GM12801 (cell line): ENCODE data around the gene HNRNPM.

Source experiments
- TF ChIP-seq, protein P1 (sequence below): IDR thresholded peaks from one replicate; pipeline ENCODE4 v1.5.1; 2011; ENCODE audit warnings: control low read depth; ENCODE audit not compliant: insufficient read length; ENCODE audit errors: extremely low read depth

HNRNPM gene

DNA sequence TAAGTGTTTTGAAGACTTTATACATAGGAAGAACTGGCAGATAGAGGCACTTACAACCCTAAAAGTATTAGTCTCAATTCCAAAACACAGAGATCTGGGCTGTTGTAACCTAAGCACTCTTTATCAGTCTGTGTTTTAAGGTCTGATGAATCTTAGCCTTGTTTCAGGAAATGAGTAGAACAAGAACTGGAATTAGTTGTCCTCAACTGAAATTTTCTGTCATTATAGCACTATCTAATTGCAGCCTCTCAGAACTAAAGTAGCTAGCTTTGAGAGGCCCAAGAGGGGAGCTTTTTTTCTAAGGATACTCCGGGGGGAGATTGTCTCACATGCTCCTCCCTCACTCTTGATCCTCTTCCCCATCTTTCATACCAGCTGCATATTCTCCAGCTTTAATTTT lies 13.1 kb downstream of the HNRNPM start:
- TF ChIP-seq, protein P1, sequence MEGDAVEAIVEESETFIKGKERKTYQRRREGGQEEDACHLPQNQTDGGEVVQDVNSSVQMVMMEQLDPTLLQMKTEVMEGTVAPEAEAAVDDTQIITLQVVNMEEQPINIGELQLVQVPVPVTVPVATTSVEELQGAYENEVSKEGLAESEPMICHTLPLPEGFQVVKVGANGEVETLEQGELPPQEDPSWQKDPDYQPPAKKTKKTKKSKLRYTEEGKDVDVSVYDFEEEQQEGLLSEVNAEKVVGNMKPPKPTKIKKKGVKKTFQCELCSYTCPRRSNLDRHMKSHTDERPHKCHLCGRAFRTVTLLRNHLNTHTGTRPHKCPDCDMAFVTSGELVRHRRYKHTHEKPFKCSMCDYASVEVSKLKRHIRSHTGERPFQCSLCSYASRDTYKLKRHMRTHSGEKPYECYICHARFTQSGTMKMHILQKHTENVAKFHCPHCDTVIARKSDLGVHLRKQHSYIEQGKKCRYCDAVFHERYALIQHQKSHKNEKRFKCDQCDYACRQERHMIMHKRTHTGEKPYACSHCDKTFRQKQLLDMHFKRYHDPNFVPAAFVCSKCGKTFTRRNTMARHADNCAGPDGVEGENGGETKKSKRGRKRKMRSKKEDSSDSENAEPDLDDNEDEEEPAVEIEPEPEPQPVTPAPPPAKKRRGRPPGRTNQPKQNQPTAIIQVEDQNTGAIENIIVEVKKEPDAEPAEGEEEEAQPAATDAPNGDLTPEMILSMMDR: no peak

DNA sequence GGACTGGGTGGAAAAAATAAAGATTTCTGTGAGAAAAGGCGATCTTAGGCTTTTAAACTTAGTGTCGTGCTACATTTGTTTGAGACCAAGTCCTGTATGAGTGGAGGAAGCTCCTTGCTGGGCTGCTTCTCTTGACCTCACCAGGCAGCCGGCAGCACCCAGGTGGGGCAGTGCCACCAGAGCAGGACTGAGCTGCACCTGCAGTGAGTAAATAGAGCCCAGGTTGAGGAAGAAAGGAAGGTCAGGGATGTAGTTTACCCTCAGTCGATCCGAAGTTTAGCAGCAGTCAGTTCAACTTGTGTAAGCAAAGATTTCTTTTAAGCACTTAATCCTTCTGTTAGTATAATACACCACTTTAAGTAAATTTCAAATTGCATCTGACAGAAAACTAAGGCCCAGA lies 13.6 kb downstream of the HNRNPM start:
- TF ChIP-seq, protein P1: no peak

DNA sequence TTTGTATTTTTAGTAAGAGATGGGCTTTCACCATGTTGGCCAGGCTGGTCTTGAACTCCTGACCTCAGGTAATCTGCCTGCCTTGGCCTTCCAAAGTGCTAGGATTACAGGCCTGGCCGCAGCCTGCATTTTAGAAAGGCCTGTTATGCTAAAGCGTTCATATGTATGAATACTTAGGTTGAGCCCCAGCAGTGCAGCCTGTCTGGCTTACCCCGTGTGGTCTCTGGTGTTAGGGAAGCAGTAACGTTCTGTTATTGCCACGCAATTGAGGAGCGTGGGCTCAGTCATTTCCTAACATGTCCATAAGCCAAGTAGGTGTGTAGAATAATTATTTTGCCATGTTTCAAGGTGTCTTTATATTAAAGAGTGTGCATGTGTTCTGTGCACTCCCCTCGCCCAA lies 14.3 kb downstream of the HNRNPM start:
- TF ChIP-seq, protein P1: no peak

DNA sequence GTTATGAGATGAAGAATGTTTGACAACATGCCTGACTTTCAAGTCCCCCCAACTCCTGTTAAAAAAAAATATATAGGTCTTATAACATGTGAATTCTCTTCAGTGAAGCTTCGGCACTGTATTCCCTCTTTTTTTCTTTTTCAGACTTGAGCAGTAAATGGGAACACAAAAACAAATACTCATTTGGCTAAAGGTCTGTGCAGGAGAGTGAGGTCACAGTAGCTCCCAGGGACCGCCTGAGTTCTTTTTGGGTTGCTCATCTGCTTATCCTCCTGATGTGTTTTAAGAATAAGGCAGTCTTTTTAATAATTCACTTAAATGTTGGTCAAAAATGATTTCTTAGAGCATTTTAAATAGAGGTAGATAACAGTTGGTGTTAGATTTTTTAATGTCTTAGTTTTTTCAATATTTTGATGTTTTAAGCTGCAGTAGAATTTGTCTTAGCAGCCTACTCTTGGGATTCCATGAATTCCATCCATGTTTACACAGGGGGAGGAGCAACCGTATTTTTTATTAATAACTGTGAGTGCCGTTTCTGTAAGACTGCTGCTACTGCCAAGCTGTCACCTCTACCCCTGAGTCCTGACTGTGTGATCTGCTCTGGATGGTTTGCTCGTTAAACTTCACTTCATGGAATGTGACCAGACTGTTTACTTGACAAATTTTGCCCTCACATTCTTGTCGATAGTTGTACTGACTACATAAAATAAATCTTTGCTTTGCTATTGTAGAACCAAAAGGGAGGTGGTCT lies 14.9 kb downstream of the HNRNPM start:
- TF ChIP-seq, protein P1: no peak

DNA sequence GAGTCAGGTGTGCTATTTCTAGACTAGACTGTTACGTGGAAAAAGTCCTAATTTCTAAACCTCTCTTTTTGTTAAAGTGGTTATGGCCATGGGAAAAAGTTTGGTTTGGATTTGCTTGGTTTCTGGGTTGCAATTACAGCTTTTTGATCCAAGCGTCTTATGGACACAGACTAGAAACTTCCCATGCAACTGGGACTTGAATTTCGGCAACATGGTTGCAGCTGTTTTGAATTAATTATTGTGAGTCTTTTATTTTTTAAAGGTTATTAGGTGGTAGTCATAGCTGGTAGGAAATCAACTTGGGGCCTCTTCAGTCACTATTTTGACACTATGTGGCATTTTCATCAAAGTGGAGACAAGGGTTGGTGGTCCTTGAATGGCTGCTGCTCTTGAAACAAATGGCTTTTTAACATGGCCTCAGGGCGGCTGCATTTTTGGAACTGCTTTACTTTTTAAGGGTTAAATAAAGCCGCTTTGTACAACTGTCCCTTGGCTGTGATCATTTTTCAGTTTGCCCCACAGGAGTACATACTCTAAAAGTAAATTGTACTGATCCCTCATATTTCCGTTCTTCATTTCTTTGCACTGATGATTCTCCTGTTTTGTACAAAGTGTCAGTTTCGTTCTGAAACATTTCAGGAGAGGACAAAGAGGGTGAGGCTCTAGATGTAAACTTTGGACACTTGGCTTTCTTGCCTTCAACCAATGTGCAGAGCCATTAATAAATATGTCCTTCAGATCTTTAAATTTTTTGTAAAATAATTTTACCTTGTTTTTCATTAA lies 15.9 kb downstream of the HNRNPM start:
- TF ChIP-seq, protein P1: no peak

DNA sequence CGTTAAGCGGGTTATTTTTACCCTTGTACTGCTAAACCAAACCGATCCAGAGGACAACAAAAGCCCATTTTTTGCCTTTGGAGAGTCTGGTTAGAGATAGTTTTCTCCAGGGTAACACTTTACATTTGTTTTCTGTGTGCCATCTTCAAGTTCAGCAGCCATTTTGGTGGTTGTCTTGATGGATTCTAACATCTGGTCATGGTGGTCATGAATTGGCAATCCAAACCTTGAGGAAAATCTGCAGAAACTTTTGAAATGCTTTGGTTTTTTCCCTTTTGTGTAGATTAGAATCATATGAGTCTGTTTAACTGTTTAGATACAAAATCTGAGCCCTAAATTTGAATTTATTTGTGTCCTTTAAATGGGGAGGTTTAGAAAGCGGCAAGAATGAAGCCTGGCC lies 16.6 kb downstream of the HNRNPM start:
- TF ChIP-seq, protein P1: no peak

DNA sequence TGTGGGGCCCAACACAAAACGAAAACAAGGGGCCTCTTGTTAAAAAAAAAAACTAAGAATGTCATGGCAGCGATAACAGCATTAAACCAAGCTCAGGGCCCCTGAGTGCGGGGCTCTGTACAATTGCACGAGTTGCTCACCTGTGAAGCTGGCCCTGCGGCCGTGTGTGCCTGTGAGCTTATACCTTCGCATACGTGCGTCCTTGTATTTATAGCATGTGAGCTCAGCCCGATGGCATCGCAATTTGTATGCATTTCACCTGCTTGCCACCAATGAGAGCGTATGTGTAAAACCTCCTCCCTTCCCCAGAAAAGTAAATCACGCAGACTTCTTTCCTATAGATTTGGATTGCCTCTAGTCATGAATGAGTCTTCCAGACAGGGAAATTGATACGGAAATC lies 17.1 kb downstream of the HNRNPM start:
- TF ChIP-seq, protein P1: no peak
